HEK293T (cell line): ENCODE measurements around the gene ITPK1.

ENCODE experiments used
- FOXM1 ChIP-seq: fragments of 450-650 bp; IDR thresholded peaks from 2 replicates; pipeline ENCODE4 v1.6.1; 2017; ENCODE audit warnings: mild to moderate bottlenecking, borderline replicate concordance
- HDGF ChIP-seq: fragments of 450-650 bp; IDR thresholded peaks from 2 replicates; pipeline ENCODE4 v1.6.1; 2017; ENCODE audit warnings: antibody characterized with exemption, borderline replicate concordance
- SP1 ChIP-seq: fragments of 450-650 bp; IDR thresholded peaks from 2 replicates; pipeline ENCODE4 v1.6.1; 2017
- TARDBP ChIP-seq: fragments of 450-650 bp; IDR thresholded peaks from 2 replicates; pipeline ENCODE4 v1.6.1; 2016

DNA sequence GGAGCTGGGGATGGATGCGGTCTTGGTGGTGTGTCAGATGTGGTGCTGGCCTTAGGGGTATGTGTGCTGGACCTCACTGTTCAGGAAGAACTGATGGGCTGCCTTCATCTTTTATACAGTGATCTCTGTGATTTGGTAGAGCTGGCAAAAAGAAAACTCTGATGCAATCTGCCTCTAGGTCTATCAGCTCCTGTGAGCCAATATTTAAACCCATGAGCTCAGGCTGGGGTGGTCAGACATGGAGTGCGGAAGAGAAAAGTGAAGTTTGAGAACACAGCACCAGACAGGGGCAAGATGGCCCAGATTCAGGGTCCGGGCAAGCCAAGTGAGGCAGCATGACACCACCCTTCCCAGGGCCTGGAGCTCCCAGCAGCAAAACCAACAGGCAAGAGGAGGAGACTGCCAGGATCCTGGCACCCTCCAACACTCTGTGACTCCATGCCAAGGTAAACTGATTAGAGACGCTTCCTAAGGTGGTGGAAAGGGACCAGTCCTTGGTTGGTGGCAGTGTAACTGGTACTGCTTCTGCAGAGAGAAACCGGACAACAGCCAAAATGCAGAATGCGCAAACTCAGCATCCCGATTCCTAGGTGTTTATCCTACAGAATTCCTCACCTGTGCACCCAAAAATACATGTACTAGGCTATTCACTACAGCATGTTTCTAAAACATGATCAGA, 110.5 kb downstream of the ITPK1 start:
- TF ChIP-seq TARDBP (no peak), SP1 (no peak), HDGF (no peak), FOXM1 (no peak)
